T47D (cell line): ENCODE results near the gene CHRM4.
A peak's percentile ranks its signal among the peaks of the same experiment; 100 is the strongest.

Experiments used
- DNase-seq, 2 experiments: peaks; one replicate each; pipeline versions ENCODE4 v3.0.0 to v3.0.0-alpha.2; 2011 to 2012; ENCODE audit warnings: low read depth in 1 of 2, low spot score in 1 of 2
- JUND ChIP-seq: IDR thresholded peaks from 2 replicates; pipeline ENCODE4 v1.6.1; 2012; ENCODE audit warnings: low read depth
- in situ Hi-C: cut with HindIII; loops from 2 replicates; pipeline ENCODE4 v1.10.0; 2016; ENCODE audit warnings: low sequenced_read_pairs, low pct_unique_long_range_greater_than_20kb

CHRM4 gene

GRCh38 chr11:46392421-46393230 lies 1.1 kb upstream of the CHRM4 start:
- in situ Hi-C loops = no loop called here
- DNase-seq = peak; percentile 87 to 100
- no peak for TF ChIP-seq JUND

DNA sequence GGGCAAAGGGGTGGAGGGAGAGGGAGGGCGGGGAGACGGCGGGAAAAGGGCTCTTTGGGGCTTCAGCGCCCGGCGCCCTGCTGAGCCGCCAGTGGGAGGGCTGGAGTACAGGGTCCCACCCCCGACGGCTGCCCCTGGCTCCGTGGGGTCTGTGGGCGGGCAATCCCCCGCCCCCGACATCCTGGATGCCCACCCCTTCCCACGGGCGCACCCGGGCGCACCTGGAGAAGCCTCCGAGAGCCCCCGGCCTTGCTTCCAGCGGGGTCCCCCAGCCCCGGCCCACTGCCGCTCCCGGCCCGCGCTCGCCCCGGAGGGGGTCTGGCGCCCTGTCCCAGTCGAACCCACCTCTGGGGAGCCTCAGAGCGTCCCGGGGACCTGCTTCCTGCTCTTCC lies 394 bp downstream of the CHRM4 start:
- DNase-seq = no peak
- in situ Hi-C loops = no loop called here

GRCh38 chr11:46390331-46391171 lies 1.0 kb downstream of the CHRM4 start:
- DNase-seq = peak in 1 of 2 experiments; percentile 48
- TF ChIP-seq JUND = no peak
- in situ Hi-C loops = no loop called here

More for the DNA sequence above, 394 bp downstream of the CHRM4 start:
- TF ChIP-seq JUND = no peak

DNA sequence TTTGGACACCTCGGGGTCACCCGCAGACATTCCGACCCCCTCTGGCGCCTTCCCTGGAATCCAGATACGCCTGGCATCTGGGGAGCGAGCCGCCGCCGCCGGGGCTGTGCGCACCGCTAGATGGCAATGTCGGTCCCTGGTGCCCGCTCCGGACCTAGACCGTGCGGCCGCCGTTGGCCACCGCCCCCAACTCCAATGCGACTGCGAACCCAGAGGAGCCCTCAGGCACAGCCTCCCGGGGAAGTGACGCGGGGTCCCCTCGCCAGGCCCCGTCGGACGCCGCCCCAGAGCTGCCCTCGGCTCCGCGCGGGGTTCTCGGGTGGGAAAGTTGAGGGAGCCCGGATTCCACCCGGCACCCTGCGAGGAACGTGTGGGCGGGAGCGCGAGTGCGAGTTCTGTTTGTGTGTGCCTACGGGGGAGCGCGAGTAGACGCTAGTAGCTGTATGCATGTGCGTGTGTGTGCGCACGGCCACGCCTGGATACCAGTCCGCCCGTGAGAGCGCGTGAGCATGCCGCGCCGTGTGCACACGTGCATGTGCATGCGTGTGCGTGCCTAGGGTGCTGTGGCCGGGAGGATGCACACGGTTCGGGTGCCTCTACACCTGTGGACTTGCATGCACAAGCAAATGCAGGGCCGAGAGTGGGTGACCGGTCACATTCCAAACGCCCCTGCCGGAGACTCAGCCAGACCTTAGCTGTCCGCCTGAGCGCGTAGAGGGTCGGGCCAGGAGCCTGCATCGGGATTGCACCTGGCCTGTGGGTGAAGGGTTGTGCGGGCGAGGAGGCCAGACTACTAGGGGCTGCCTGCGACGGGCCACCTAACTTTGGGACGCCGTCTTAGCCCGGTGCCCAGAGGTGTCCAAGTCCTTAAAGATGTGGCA lies 1.9 kb downstream of the CHRM4 start:
- peak; percentile 70 to 97 for DNase-seq
- in situ Hi-C loops = no loop called here
- no peak for TF ChIP-seq JUND

GRCh38 chr11:46388619-46389449 lies 2.7 kb downstream of the CHRM4 start:
- no peak for TF ChIP-seq JUND
- in situ Hi-C loops = no loop called here
- DNase-seq = no peak

GRCh38 chr11:46387919-46388618 lies 3.5 kb downstream of the CHRM4 start:
- in situ Hi-C loops = no loop called here
- no peak for TF ChIP-seq JUND
- DNase-seq = no peak

DNA sequence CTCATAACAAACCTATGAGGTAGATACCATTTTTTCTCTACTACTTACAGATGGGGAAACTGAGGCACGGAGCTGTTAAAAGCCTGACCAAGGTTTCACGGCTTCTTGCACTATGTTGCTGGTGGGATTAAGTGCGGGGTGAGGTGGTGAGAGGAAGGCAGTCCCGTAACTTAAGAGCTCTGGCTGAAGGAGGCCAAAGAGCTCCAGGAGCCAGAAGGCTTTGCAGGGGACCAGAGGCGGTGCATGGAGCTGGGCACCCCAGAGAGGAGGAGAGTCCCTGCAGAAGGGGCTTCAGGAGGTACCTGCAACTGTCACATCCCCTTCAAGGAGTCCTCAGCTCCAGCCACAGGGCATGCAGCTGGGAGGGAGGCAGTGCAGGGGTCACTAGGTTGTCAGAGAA lies 4.1 kb downstream of the CHRM4 start:
- DNase-seq = no peak
- in situ Hi-C loops = no loop called here
- TF ChIP-seq JUND = no peak

GRCh38 chr11:46386674-46387073 lies 4.9 kb downstream of the CHRM4 start:
- no peak for TF ChIP-seq JUND
- DNase-seq = no peak
- in situ Hi-C loops = no loop called here

GRCh38 chr11:46386005-46386578 lies 5.5 kb downstream of the CHRM4 start:
- in situ Hi-C loops = no loop called here
- no peak for TF ChIP-seq JUND
- DNase-seq = no peak

DNA sequence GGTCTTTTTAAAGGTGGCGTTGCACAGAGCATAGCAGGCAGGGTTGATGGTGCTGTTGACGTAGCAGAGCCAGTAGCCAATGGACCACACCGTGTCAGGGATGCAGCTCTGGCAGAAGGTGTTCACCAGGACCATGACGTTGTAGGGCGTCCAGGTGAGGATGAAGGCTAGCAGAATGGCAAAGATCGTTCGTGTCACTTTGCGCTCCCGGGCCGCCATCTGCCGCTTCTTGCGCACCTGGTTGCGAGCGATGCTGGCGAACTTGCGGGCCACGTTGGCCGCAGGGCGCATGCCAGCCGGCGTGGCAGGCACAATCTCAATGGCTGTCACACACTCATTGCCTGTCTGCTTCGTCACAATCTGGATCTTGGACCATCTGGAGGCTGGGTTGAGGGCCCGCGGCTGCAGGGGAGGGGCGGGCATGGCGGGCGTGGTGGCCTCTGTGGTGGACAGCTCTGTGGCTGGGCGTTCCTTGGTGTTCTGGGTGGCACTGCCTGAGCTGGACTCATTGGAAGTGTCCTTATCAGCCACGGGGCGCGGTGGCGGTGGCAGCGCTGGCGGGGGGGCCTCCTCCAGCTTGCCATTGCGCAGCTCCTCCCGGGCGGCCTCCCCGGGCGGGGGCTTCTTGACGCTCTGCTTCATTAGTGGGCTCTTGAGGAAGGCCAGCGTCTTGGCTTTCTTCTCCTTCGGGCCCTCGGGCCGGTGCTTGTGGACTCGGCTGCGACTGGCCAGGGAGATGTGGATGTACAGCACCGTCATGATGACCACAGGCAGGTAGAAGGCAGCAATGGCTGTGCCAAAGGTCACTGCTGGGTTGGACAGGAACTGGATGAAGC lies 6.2 kb downstream of the CHRM4 start:
- in situ Hi-C loops = no loop called here
- no peak for DNase-seq
- TF ChIP-seq JUND = no peak
